Measurements from ENCODE around the gene LAD1.

Gene LAD1

GRCh38 chr1:201427963-201428362 is 28.8 kb upstream of the LAD1 start:
- H3K4me3 ChIP-seq (ENCODE audit: low read length): no peak overlapping the region
- H3K36me3 ChIP-seq (ENCODE audit: control insufficient read depth, insufficient read depth, low read length): no peaks in the 10 kb centered on the region
- H3K27me3 ChIP-seq (ENCODE audit: control insufficient read depth, insufficient read depth, low read length): no peaks in the 10 kb centered on the region
- no peaks in the 10 kb centered on the region for H3K4me1 ChIP-seq (ENCODE audit: control insufficient read depth, insufficient read depth, low read length)
- no peak overlapping the region for H3K9ac ChIP-seq (ENCODE audit: low read length)
- H3K9me3 ChIP-seq (ENCODE audit: control insufficient read depth, low read length): no peaks in the 10 kb centered on the region

DNA sequence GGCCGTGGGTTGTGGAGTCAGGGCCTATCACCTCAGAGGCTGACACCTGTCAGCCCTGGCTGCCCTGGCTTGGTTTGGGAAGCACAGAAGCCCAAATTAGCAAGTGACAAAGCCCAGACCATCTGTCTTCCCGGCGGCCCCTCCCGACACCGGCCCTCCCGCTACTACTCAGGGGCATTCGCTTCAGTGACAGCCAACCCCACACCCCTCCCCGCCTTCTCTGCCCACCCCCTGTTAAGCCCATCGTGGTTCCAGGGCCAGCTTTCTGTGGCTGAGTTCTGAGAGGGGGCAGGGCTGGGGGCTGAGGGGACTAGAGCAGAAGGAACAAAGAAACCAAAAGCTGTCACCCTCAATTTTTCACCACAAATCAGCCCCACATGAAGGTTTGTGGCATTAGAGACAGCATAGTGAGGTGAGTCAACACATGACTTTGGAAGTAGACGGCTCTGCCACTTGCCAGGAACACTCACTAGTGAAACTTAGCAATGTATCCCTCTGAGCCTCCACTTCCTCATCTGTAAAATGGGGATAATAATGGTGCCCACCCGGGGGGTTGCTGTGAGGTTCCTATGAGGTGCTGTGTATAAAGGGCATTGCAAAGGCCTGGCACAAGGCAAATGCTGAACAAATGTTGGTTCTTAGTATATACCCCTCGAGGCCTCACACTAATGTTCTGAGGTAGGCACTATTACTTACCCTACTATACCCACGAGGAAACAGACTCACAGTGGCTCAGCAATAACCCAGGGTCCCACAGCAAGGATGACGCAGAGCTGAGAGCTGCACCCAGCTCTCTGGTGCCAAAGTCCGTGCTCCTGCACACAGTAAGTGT is 27.6 kb upstream of the LAD1 start:
- no peak overlapping the region for H3K4me3 ChIP-seq (ENCODE audit: low read length)
- no peaks in the 10 kb centered on the region for H3K4me1 ChIP-seq (ENCODE audit: control insufficient read depth, insufficient read depth, low read length)
- no peak overlapping the region for H3K9ac ChIP-seq (ENCODE audit: low read length)
- no peaks in the 10 kb centered on the region for H3K9me3 ChIP-seq (ENCODE audit: control insufficient read depth, low read length)
- no peaks in the 10 kb centered on the region for H3K36me3 ChIP-seq (ENCODE audit: control insufficient read depth, insufficient read depth, low read length)
- H3K27me3 ChIP-seq (ENCODE audit: control insufficient read depth, insufficient read depth, low read length): no peaks in the 10 kb centered on the region

DNA sequence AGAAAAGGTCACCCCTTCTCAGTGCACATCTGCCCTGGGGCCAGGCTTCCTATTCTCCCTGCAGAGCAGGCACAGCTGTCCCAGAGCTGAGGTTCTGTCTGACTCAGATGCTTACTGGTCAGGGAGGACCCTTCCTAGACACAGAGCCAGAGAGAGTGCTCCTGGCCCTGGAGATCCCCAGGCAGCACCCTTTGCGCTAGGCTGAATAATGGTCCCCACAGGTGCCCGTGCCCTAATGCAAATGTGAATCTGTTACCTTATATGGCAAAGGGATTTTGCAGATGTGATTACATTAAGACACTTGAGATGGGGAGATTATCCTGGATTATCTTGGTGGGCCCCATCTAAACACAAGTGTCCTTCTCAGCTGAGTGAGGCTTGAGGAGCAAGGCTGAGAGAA is 25.0 kb upstream of the LAD1 start:
- Histone ChIP-seq H3K4me1 (ENCODE audit: control insufficient read depth, insufficient read depth, low read length) (no peaks in the 10 kb centered on the region), H3K9me3 (ENCODE audit: control insufficient read depth, low read length) (no peaks in the 10 kb centered on the region), H3K4me3 (ENCODE audit: low read length) (no peak overlapping the region), H3K9ac (ENCODE audit: low read length) (no peak overlapping the region), H3K36me3 (ENCODE audit: control insufficient read depth, insufficient read depth, low read length) (no peaks in the 10 kb centered on the region), H3K27me3 (ENCODE audit: control insufficient read depth, insufficient read depth, low read length) (no peaks in the 10 kb centered on the region)

GRCh38 chr1:201423655-201424054 is 24.5 kb upstream of the LAD1 start:
- no peak overlapping the region for H3K4me3 ChIP-seq (ENCODE audit: low read length)
- H3K9ac ChIP-seq (ENCODE audit: low read length): no peak overlapping the region
- no peaks in the 10 kb centered on the region for H3K27me3 ChIP-seq (ENCODE audit: control insufficient read depth, insufficient read depth, low read length)
- no peaks in the 10 kb centered on the region for H3K4me1 ChIP-seq (ENCODE audit: control insufficient read depth, insufficient read depth, low read length)
- no peaks in the 10 kb centered on the region for H3K9me3 ChIP-seq (ENCODE audit: control insufficient read depth, low read length)
- H3K36me3 ChIP-seq (ENCODE audit: control insufficient read depth, insufficient read depth, low read length): no peaks in the 10 kb centered on the region

DNA sequence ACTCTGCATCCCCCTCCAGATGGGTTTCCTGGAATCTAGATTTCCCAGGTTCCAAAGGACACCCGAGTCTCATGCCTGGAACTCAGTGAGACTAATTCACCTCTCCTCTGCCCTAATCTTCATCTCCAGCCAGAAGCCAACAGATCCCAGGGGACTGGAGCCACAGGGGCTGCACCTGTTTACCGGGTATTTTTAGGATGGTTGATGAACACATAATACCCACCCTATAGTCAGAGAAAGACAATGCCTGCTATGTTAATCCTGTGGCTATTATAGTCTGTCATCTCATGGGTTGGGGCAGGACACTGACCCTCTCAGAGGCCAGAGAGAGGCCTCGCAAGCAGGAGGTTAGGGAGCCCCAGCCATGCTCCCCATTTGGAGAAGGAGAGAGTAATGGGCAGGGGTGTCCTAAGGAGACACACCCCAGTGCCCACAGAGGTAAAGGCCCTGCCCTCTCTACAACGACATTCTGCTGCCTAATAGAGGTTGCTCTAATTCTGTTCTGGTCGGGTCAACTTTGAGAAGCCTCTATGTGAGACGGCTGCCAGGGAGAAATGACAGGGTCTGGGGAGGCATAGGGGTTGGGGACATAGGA is 23.4 kb upstream of the LAD1 start:
- Histone ChIP-seq H3K27me3 (ENCODE audit: control insufficient read depth, insufficient read depth, low read length) (no peaks in the 10 kb centered on the region), H3K36me3 (ENCODE audit: control insufficient read depth, insufficient read depth, low read length) (no peaks in the 10 kb centered on the region), H3K4me1 (ENCODE audit: control insufficient read depth, insufficient read depth, low read length) (no peaks in the 10 kb centered on the region), H3K4me3 (ENCODE audit: low read length) (no peak overlapping the region), H3K9ac (ENCODE audit: low read length) (no peak overlapping the region), H3K9me3 (ENCODE audit: control insufficient read depth, low read length) (no peaks in the 10 kb centered on the region)

DNA sequence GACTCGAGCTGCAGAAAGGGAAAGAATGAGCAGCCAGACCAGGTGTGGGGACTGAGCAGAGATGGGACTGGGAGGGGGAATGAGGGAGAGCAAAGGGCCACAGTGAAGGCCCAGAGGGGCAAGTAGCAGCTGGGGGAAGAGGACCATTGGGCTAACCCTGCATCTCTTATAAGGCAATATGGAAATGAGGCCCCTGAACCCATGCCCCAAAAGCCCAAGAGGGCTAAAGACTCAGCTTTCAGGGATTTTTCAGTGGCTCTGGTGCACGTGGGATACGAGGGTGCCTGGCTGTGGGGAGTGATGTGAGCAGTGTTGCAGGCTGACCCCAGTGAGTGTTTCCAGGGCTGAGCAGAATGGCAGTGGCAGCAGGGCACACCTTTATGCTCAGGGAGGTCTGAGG is 22.9 kb upstream of the LAD1 start:
- Histone ChIP-seq H3K4me3 (ENCODE audit: low read length) (no peak overlapping the region), H3K9me3 (ENCODE audit: control insufficient read depth, low read length) (no peaks in the 10 kb centered on the region), H3K27me3 (ENCODE audit: control insufficient read depth, insufficient read depth, low read length) (no peaks in the 10 kb centered on the region), H3K36me3 (ENCODE audit: control insufficient read depth, insufficient read depth, low read length) (no peaks in the 10 kb centered on the region), H3K4me1 (ENCODE audit: control insufficient read depth, insufficient read depth, low read length) (no peaks in the 10 kb centered on the region), H3K9ac (ENCODE audit: low read length) (no peak overlapping the region)

DNA sequence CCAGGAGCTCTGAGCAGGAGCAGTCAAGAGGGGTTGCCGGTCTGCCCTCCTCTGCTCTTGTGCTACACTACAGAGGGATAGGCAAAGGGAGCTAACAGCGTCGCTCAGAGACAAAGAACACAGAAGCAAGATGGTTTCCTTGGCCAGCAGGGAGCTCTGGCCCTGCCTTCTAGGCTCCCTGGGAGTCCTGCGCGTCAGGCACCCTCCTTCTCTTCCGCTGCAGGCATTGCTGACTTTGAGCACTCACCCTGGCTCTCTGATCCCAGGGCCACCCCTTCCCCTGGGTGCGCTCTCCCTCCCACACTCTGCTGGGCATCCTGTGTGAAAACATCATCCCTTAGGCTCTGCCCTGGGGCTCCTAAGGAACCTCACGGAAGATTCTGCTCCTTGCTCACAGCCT is 21.9 kb upstream of the LAD1 start:
- Histone ChIP-seq H3K9ac (ENCODE audit: low read length) (no peak overlapping the region), H3K36me3 (ENCODE audit: control insufficient read depth, insufficient read depth, low read length) (no peaks in the 10 kb centered on the region), H3K27me3 (ENCODE audit: control insufficient read depth, insufficient read depth, low read length) (no peaks in the 10 kb centered on the region), H3K4me1 (ENCODE audit: control insufficient read depth, insufficient read depth, low read length) (no peaks in the 10 kb centered on the region), H3K9me3 (ENCODE audit: control insufficient read depth, low read length) (no peaks in the 10 kb centered on the region), H3K4me3 (ENCODE audit: low read length) (no peak overlapping the region)

DNA sequence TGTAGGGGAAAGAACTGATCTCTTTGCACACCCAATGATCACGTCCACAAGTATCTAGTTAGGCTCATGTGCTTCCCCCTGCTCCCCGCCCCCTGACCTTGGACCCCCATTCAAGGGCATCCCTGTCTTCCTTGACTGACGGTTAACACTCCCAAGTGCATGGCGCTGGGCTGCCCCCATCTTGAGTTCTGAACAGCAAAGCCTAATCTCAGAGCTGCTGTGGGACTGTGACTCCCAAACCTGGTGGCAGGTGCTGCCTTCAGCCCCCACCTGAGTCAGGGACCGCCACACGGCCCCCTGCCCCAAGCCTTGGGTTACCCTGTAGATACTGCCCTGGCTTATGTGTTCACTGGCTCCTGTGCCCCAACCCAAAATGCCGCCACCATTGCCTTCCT is 21.5 kb upstream of the LAD1 start:
- H3K9ac ChIP-seq (ENCODE audit: low read length): no peak overlapping the region
- H3K4me3 ChIP-seq (ENCODE audit: low read length): no peak overlapping the region
- H3K27me3 ChIP-seq (ENCODE audit: control insufficient read depth, insufficient read depth, low read length): no peaks in the 10 kb centered on the region
- H3K36me3 ChIP-seq (ENCODE audit: control insufficient read depth, insufficient read depth, low read length): no peaks in the 10 kb centered on the region
- H3K4me1 ChIP-seq (ENCODE audit: control insufficient read depth, insufficient read depth, low read length): no peaks in the 10 kb centered on the region
- no peaks in the 10 kb centered on the region for H3K9me3 ChIP-seq (ENCODE audit: control insufficient read depth, low read length)

DNA sequence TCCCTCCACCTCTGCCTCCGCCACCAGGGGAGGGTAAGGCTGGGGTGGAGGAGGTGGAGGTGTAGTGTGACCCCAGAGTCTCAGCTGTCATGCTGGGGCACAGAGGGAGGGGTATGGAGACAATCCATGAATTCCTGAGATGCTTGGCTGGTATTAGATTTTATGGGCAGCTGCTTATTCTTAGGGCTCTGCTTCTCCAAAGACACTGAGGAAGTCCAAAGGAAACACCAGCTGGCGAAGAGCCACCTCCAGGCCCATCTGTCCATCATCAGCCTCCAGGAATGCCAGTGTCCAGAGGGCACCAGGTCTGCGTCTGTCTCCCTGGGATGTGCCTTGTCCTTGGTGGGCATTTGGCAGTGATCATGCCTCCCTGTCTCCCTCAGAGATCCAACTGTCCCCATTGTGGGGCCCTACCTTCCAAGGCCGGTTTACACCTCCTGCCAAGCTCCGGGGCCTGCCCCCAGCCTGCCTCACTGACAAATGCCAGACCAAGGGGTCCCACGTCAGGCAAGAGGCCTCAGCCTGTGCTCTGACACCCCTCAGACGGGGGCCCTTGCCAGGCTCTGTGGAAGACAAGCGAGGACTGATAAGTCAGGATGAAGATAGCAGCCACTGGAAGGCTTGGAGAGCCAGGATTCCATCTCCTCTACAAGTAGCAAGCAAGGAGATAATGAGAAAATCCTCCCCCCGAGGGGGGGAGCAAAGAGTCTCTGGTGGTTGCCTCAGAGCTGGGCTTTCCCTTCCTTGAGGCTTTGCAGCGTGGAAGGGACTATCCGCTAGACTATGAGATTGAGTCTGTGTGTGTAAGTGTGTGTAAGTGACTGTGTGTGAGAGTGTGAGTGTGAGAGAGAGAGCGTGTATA is 20.9 kb upstream of the LAD1 start:
- no peaks in the 10 kb centered on the region for H3K27me3 ChIP-seq (ENCODE audit: control insufficient read depth, insufficient read depth, low read length)
- H3K4me3 ChIP-seq (ENCODE audit: low read length): no peak overlapping the region
- no peaks in the 10 kb centered on the region for H3K9me3 ChIP-seq (ENCODE audit: control insufficient read depth, low read length)
- H3K4me1 ChIP-seq (ENCODE audit: control insufficient read depth, insufficient read depth, low read length): no peaks in the 10 kb centered on the region
- no peak overlapping the region for H3K9ac ChIP-seq (ENCODE audit: low read length)
- H3K36me3 ChIP-seq (ENCODE audit: control insufficient read depth, insufficient read depth, low read length): no peaks in the 10 kb centered on the region

- H3K4me1 ChIP-seq (ENCODE audit: control insufficient read depth, insufficient read depth, low read length): no peaks in the 10 kb centered on the region
- no peaks in the 10 kb centered on the region for H3K27me3 ChIP-seq (ENCODE audit: control insufficient read depth, insufficient read depth, low read length)
- H3K9me3 ChIP-seq (ENCODE audit: control insufficient read depth, low read length): no peaks in the 10 kb centered on the region
- no peak overlapping the region for H3K4me3 ChIP-seq (ENCODE audit: low read length)
- H3K36me3 ChIP-seq (ENCODE audit: control insufficient read depth, insufficient read depth, low read length): no peaks in the 10 kb centered on the region
- H3K9ac ChIP-seq (ENCODE audit: low read length): no peak overlapping the region
Observed at GRCh38 chr1:201419256-201419655, 20.1 kb upstream of the LAD1 start.

DNA sequence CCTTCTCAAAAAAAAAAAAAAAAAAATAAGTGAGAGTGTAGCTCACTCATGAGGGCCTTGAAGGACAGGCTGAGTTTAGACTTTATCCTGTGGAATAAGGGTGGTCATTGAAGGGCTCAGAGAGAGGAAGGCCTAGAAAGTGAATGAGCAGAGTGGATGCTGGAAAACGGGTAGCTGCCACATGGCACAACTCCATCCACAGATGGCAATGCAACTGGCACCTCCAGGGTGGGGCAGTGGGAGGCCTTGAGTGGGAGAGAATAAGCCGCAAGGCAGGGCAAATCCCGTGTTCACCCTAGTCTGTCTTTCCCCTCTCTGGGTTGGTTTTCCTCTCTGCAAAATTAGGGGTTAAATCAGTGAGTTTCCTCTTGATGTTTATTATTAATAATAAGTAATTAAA is 19.3 kb upstream of the LAD1 start:
- no peak overlapping the region for H3K4me3 ChIP-seq (ENCODE audit: low read length)
- no peaks in the 10 kb centered on the region for H3K9me3 ChIP-seq (ENCODE audit: control insufficient read depth, low read length)
- no peak overlapping the region for H3K9ac ChIP-seq (ENCODE audit: low read length)
- no peaks in the 10 kb centered on the region for H3K27me3 ChIP-seq (ENCODE audit: control insufficient read depth, insufficient read depth, low read length)
- H3K36me3 ChIP-seq (ENCODE audit: control insufficient read depth, insufficient read depth, low read length): no peaks in the 10 kb centered on the region
- H3K4me1 ChIP-seq (ENCODE audit: control insufficient read depth, insufficient read depth, low read length): no peaks in the 10 kb centered on the region

Data from mucosa of stomach (tissue), 1 donor.